M059J (cell line): ENCODE data around the gene APLP2. TPM values are rescaled to one million over a fixed set of nuclear protein-coding genes. Genes with fewer than 3 reads are reported as not detected.

ENCODE experiments used
- DNase-seq: peaks from one replicate; pipeline ENCODE4 v3.0.0-alpha.2; 2012; ENCODE audit warnings: low read depth
- total RNA-seq: library from RNA; depleted of rRNA; stranded (reverse); fragments of >200 nt; shearing (Covaris generic); gene quantifications from 2 replicates; pipeline ENCODE4 v1.2.3, GENCODE V29; 2014

Gene APLP2
- total RNA-seq, 1 experiment from 2014 or later: 418 TPM

GRCh38 chr11:130118165-130118564, 48.5 kb downstream of the APLP2 start:
- no peak for DNase-seq

GRCh38 chr11:130118636-130119387, 49.1 kb downstream of the APLP2 start:
- DNase-seq: no peak

GRCh38 chr11:130120045-130120444, 50.4 kb downstream of the APLP2 start:
- no peak for DNase-seq

GRCh38 chr11:130121445-130121978, 51.8 kb downstream of the APLP2 start:
- peak; percentile 65 for DNase-seq

GRCh38 chr11:130122141-130122575, 52.5 kb downstream of the APLP2 start:
- no peak for DNase-seq

- DNase-seq: no peak
These were observed 53.8 kb downstream of the APLP2 start for GRCh38 chr11:130123414-130124040.

GRCh38 chr11:130124096-130124495, 54.4 kb downstream of the APLP2 start:
- DNase-seq: peak; percentile 91

- no peak for DNase-seq
These were observed 55.9 kb downstream of the APLP2 start for GRCh38 chr11:130125638-130126037.

- DNase-seq: no peak
These were observed 56.8 kb downstream of the APLP2 start for GRCh38 chr11:130126516-130126915.

- no peak for DNase-seq
These were observed 57.8 kb downstream of the APLP2 start for GRCh38 chr11:130127509-130127908.

GRCh38 chr11:130128626-130129025, 58.9 kb downstream of the APLP2 start:
- no peak for DNase-seq

GRCh38 chr11:130129922-130130321, 60.2 kb downstream of the APLP2 start:
- no peak for DNase-seq

- DNase-seq: peak; percentile 65
These were observed 62.5 kb downstream of the APLP2 start for GRCh38 chr11:130131961-130132850.

GRCh38 chr11:130133716-130134115, 64.0 kb downstream of the APLP2 start:
- DNase-seq: no peak

GRCh38 chr11:130136107-130136506, 66.4 kb downstream of the APLP2 start:
- no peak for DNase-seq

GRCh38 chr11:130137999-130138398, 68.3 kb downstream of the APLP2 start:
- no peak for DNase-seq

GRCh38 chr11:130139401-130139800, 69.7 kb downstream of the APLP2 start:
- DNase-seq: no peak

- DNase-seq: no peak
These were observed 72.1 kb downstream of the APLP2 start for GRCh38 chr11:130141561-130142341.

GRCh38 chr11:130144141-130144540, 74.4 kb downstream of the APLP2 start:
- no peak for DNase-seq

- DNase-seq: peak; percentile 47
These were observed 75.2 kb downstream of the APLP2 start for GRCh38 chr11:130144861-130145281.

- DNase-seq: no peak
These were observed 75.7 kb downstream of the APLP2 start for GRCh38 chr11:130145311-130145812.
